WERI-Rb-1 (cell line): ENCODE measurements around the gene INSR.

Source experiments
- DNase-seq: peaks from one replicate; pipeline ENCODE4 v3.0.0-alpha.2; 2020
- H3K27ac ChIP-seq: fragments of 250-450 bp; sonication (Bioruptor Pico); 2 replicates; pipeline ENCODE4 v1.5.1; 2020; ENCODE audit warnings: mild to moderate bottlenecking, moderate library complexity
- H3K27me3 ChIP-seq: fragments of 250-450 bp; sonication (Bioruptor Pico); 2 replicates; pipeline ENCODE4 v1.5.1; 2021; ENCODE audit warnings: mild to moderate bottlenecking, low read depth, moderate library complexity; ENCODE audit not compliant: insufficient read depth, severe bottlenecking
- H3K36me3 ChIP-seq: fragments of 250-450 bp; sonication (Bioruptor Pico); 2 replicates; pipeline ENCODE4 v1.5.1; 2020; ENCODE audit warnings: mild to moderate bottlenecking, moderate library complexity
- H3K4me3 ChIP-seq: 2 replicates; pipeline ENCODE4 v1.5.1; 2011; ENCODE audit warnings: low read depth, mild to moderate bottlenecking, control low read depth, low read length
- H3K9me3 ChIP-seq: fragments of 250-450 bp; sonication (Bioruptor Pico); 2 replicates; pipeline ENCODE4 v1.5.1; 2021; ENCODE audit warnings: mild to moderate bottlenecking, moderate library complexity; ENCODE audit not compliant: severe bottlenecking
- CTCF ChIP-seq: IDR thresholded peaks from 2 replicates; pipeline ENCODE4 v1.5.1; 2011; ENCODE audit warnings: low read depth, mild to moderate bottlenecking, control low read depth, inconsistent platforms, low read length

Gene INSR

DNA sequence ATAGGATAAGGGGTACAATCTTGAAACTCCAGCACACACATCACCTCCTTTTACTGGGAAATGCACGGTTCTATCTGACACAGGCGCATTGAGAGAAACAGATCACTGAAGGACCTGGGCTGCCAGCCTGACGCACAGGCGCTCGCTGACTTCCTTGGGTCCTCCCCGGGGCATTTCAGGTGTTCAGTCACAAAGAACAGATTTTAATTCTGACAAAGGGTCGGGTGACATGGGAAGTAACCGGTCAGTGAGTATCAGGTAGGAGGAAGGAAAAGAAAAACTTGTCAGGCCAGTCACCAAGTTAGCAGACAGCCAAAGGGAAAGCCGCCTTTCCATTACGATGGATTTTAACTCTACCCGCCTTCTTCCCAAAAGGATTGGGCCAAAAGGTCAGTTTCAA is 39.6 kb downstream of the INSR start:
- H3K4me3 ChIP-seq = no peak overlapping the region
- TF ChIP-seq CTCF = no peak
- no peaks in the 10 kb centered on the region for H3K36me3 ChIP-seq
- DNase-seq = no peak
- no peaks in the 10 kb centered on the region for H3K9me3 ChIP-seq
- H3K27ac ChIP-seq = no peak overlapping the region
- no peaks in the 10 kb centered on the region for H3K27me3 ChIP-seq

DNA sequence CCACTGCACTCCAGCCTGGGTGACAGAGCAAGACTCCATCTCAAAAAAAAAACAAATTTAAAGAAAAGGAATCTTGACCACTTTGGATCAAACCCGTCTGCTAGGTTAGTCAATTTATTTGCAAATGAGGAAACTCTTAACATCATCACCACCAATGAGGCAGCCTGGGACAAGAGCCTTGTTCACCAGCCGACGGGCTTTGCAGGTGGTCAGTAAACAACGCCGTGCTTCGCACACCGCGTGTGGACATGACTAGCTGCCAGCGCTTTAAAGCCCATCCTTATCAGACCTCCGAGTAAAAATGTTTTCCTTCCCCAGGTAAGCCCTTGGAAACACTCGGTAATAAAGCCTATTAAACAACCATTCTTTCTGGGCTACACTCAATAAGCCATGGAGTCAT is 41.9 kb downstream of the INSR start:
- H3K27me3 ChIP-seq = no peaks in the 10 kb centered on the region
- no peaks in the 10 kb centered on the region for H3K36me3 ChIP-seq
- DNase-seq = no peak
- H3K9me3 ChIP-seq = no peaks in the 10 kb centered on the region
- H3K4me3 ChIP-seq = no peak overlapping the region
- TF ChIP-seq CTCF = no peak
- no peak overlapping the region for H3K27ac ChIP-seq

GRCh38 chr19:7251494-7251893 is 42.7 kb downstream of the INSR start:
- DNase-seq = no peak
- Histone ChIP-seq H3K36me3 (no peaks in the 10 kb centered on the region), H3K9me3 (peaks cover 4% of the 10 kb centered on the region), H3K27ac (no peak overlapping the region), H3K27me3 (no peaks in the 10 kb centered on the region), H3K4me3 (no peak overlapping the region)
- no peak for TF ChIP-seq CTCF

DNA sequence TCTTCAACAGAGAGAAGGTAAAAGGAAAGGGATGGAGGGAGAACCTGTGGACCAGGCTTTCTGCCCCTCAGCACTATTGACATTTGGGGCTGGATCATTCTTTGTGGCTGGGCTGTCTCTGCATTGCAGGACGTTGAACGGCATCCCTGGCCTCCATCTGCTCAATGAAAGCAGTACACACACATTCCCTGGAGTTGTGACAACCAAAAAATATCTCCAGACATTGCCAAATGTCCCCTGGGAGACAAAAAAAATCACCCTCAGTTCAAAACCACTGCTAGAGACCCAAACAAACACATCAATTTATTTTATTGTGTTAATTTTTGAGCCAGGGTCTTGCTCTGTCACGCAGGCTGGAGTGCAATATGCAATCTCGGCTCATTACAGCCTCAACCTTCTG is 43.3 kb downstream of the INSR start:
- Histone ChIP-seq H3K4me3 (no peak overlapping the region), H3K27me3 (no peaks in the 10 kb centered on the region), H3K36me3 (no peaks in the 10 kb centered on the region), H3K27ac (no peak overlapping the region), H3K9me3 (peaks cover 4% of the 10 kb centered on the region)
- DNase-seq = no peak
- TF ChIP-seq CTCF = no peak

DNA sequence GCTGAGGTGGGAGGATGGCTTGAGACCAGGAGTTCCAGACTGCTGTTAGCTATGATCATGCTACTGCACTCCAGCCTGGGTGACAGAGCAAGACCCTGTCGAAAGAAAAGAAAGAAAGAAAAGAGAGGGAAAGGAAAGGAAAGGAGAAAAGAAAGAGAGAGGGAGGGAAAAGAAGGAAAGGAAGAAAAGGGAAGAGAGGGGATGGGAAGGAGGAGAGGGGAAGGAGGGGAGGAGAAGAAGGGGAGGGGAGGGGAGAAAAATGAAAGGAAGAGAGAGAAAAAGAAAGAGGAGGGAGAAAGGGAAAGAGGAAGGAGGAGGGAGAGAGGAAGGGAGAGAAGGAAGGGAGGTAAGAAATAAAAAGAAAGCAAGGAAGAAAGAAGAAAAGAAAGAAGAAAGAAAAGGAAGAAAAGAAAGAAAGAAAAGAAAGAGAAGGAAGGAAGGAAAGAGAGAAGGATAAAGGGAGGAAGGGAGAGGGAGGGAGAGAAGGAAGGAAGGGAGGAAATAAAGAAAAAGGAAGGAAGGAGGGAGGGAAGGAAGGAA is 44.1 kb downstream of the INSR start:
- no peak for DNase-seq
- TF ChIP-seq CTCF = no peak
- Histone ChIP-seq H3K4me3 (no peak overlapping the region), H3K27me3 (no peaks in the 10 kb centered on the region), H3K9me3 (peaks cover 4% of the 10 kb centered on the region), H3K27ac (no peak overlapping the region), H3K36me3 (no peaks in the 10 kb centered on the region)

- Histone ChIP-seq H3K36me3 (no peaks in the 10 kb centered on the region), H3K9me3 (peaks cover 4% of the 10 kb centered on the region), H3K27me3 (no peaks in the 10 kb centered on the region), H3K27ac (no peak overlapping the region), H3K4me3 (no peak overlapping the region)
- no peak for DNase-seq
- TF ChIP-seq CTCF = no peak
Measured at GRCh38 chr19:7247155-7247554, 47.1 kb downstream of the INSR start.
